Measurements from ENCODE around the gene SCT.
"Not testable (repeated sequence)": the region's sequence is repeated elsewhere in the genome, so short reads cannot be mapped to it uniquely, and the experiment has no call there.

The SCT gene

GRCh38 chr11:654444-654843 lies 27.5 kb upstream of the SCT start:
- peaks cover 32 to 45% of the 10 kb centered on the region in 2 donors for H3K36me3 Mint-ChIP-seq
- not testable (repeated sequence) for H3K4me1 Mint-ChIP-seq; H3K27ac Mint-ChIP-seq; H3K9me3 Mint-ChIP-seq; ATAC-seq (replicated peaks); DNase-seq; H3K27me3 Mint-ChIP-seq; H3K4me3 Mint-ChIP-seq

- Mint-ChIP-seq H3K36me3 (peaks cover 34 to 48% of the 10 kb centered on the region in 2 donors), H3K27me3 (no peaks in the 10 kb centered on the region), H3K4me3 (no peak overlapping the region), H3K9me3 (no peaks in the 10 kb centered on the region), H3K4me1 (no peaks in the 10 kb centered on the region), H3K27ac (no peak overlapping the region)
- no peak for DNase-seq
- ATAC-seq (replicated peaks) = no peak
These were observed 26.9 kb upstream of the SCT start for GRCh38 chr11:653837-654236.

- DNase-seq; H3K9me3 Mint-ChIP-seq; H3K4me1 Mint-ChIP-seq; H3K27me3 Mint-ChIP-seq; H3K27ac Mint-ChIP-seq; ATAC-seq (replicated peaks); H3K4me3 Mint-ChIP-seq: not testable (repeated sequence)
- peaks cover 31 to 52% of the 10 kb centered on the region in 2 donors for H3K36me3 Mint-ChIP-seq
These were observed 26.2 kb upstream of the SCT start for GRCh38 chr11:653136-653535.

- DNase-seq (no peak), ATAC-seq (replicated peaks) (no peak)
- Mint-ChIP-seq H3K27me3 (no peaks in the 10 kb centered on the region), H3K27ac (no peak overlapping the region), H3K4me3 (no peak overlapping the region), H3K4me1 (peaks cover 0 to 11% of the 10 kb centered on the region in 2 donors), H3K9me3 (no peaks in the 10 kb centered on the region), H3K36me3 (peaks cover 27 to 55% of the 10 kb centered on the region in 2 donors)
These were observed 23.5 kb upstream of the SCT start for GRCh38 chr11:650482-650881.

- H3K27me3 Mint-ChIP-seq; H3K4me3 Mint-ChIP-seq; ATAC-seq (replicated peaks); DNase-seq; H3K9me3 Mint-ChIP-seq: not testable (repeated sequence)
- peak overlapping the region; percentile 42 for H3K27ac Mint-ChIP-seq
- peaks cover 19 to 44% of the 10 kb centered on the region in 2 donors for H3K36me3 Mint-ChIP-seq
- peaks cover 0 to 11% of the 10 kb centered on the region in 2 donors for H3K4me1 Mint-ChIP-seq
These were observed 20.7 kb upstream of the SCT start for GRCh38 chr11:647672-648158.

- Mint-ChIP-seq H3K27me3 (no peaks in the 10 kb centered on the region), H3K27ac (no peak overlapping the region), H3K36me3 (peaks cover 16 to 36% of the 10 kb centered on the region in 2 donors), H3K4me1 (peaks cover 0 to 11% of the 10 kb centered on the region in 2 donors), H3K9me3 (no peaks in the 10 kb centered on the region), H3K4me3 (no peak overlapping the region)
- DNase-seq = no peak
- no peak for ATAC-seq (replicated peaks)
These were observed 19.2 kb upstream of the SCT start for GRCh38 chr11:646214-646613.

- Mint-ChIP-seq H3K27me3 (peaks cover under 1 to 2% of the 10 kb centered on the region in 2 donors), H3K4me1 (peaks cover 2 to 14% of the 10 kb centered on the region in 2 donors), H3K9me3 (no peaks in the 10 kb centered on the region), H3K27ac (no peak overlapping the region), H3K4me3 (no peak overlapping the region), H3K36me3 (peaks cover 16 to 37% of the 10 kb centered on the region in 2 donors)
- DNase-seq (no peak), ATAC-seq (replicated peaks) (no peak)
These were observed 18.6 kb upstream of the SCT start for GRCh38 chr11:645536-645935.

GRCh38 chr11:643849-644738 lies 17.1 kb upstream of the SCT start:
- Mint-ChIP-seq H3K27ac (no peak overlapping the region), H3K36me3 (peaks cover 16 to 34% of the 10 kb centered on the region in 2 donors)
- no peak for DNase-seq

GRCh38 chr11:643366-643765 lies 16.4 kb upstream of the SCT start:
- H3K4me3 Mint-ChIP-seq = no peak overlapping the region
- H3K27me3 Mint-ChIP-seq = peaks cover 12 to 14% of the 10 kb centered on the region in 2 donors
- ATAC-seq (replicated peaks) (no peak), DNase-seq (no peak)
- no peak overlapping the region for H3K27ac Mint-ChIP-seq
- H3K4me1 Mint-ChIP-seq = peaks cover 5 to 19% of the 10 kb centered on the region in 2 donors
- peaks cover 14 to 28% of the 10 kb centered on the region in 2 donors for H3K36me3 Mint-ChIP-seq
- no peaks in the 10 kb centered on the region for H3K9me3 Mint-ChIP-seq

More at GRCh38 chr11:643849-644738, 17.1 kb upstream of the SCT start:
- peaks cover 5 to 19% of the 10 kb centered on the region in 2 donors for H3K4me1 Mint-ChIP-seq
- ATAC-seq (replicated peaks) = no peak
- no peak overlapping the region for H3K4me3 Mint-ChIP-seq
- H3K27me3 Mint-ChIP-seq = peaks cover 5 to 8% of the 10 kb centered on the region in 2 donors
- no peaks in the 10 kb centered on the region for H3K9me3 Mint-ChIP-seq

GRCh38 chr11:641806-642370 lies 14.9 kb upstream of the SCT start:
- H3K4me1 Mint-ChIP-seq = peaks cover 10 to 22% of the 10 kb centered on the region in 2 donors
- DNase-seq = no peak
- H3K4me3 Mint-ChIP-seq = no peak overlapping the region
- H3K27me3 Mint-ChIP-seq = peaks cover 21 to 27% of the 10 kb centered on the region in 2 donors
- H3K27ac Mint-ChIP-seq = peak overlapping the region; percentile 56
- no peaks in the 10 kb centered on the region for H3K9me3 Mint-ChIP-seq
- peaks cover 12 to 26% of the 10 kb centered on the region in 2 donors for H3K36me3 Mint-ChIP-seq
- no peak for ATAC-seq (replicated peaks)

GRCh38 chr11:640021-640706 lies 13.2 kb upstream of the SCT start:
- peak overlapping the region; percentile 71 to 78 for H3K4me3 Mint-ChIP-seq
- H3K36me3 Mint-ChIP-seq = peaks cover 12 to 16% of the 10 kb centered on the region in 2 donors
- H3K4me1 Mint-ChIP-seq = peaks cover 10 to 16% of the 10 kb centered on the region in 2 donors
- DNase-seq (no peak), ATAC-seq (replicated peaks) (peak; percentile 61 to 66)
- peak overlapping the region; percentile 88 for H3K27ac Mint-ChIP-seq
- H3K27me3 Mint-ChIP-seq = peaks cover 28 to 42% of the 10 kb centered on the region in 2 donors
- H3K9me3 Mint-ChIP-seq = no peaks in the 10 kb centered on the region

- H3K4me3 Mint-ChIP-seq = peak overlapping the region; percentile 29 to 30
- no peak overlapping the region for H3K27ac Mint-ChIP-seq
- DNase-seq = no peak
- H3K9me3 Mint-ChIP-seq = no peaks in the 10 kb centered on the region
- H3K27me3 Mint-ChIP-seq = peaks cover 28 to 42% of the 10 kb centered on the region in 2 donors
- H3K4me1 Mint-ChIP-seq = peaks cover 10 to 16% of the 10 kb centered on the region in 2 donors
- peak; percentile 8 to 15 for ATAC-seq (replicated peaks)
- peaks cover 12 to 16% of the 10 kb centered on the region in 2 donors for H3K36me3 Mint-ChIP-seq
These were observed 12.5 kb upstream of the SCT start for GRCh38 chr11:639332-639955.

- H3K36me3 Mint-ChIP-seq = peaks cover 12 to 16% of the 10 kb centered on the region in 2 donors
- H3K4me3 Mint-ChIP-seq = peak overlapping the region; percentile 11 to 18
- DNase-seq = no peak
- no peak overlapping the region for H3K27ac Mint-ChIP-seq
- H3K9me3 Mint-ChIP-seq = no peaks in the 10 kb centered on the region
- H3K27me3 Mint-ChIP-seq = peaks cover 28 to 42% of the 10 kb centered on the region in 2 donors
- H3K4me1 Mint-ChIP-seq = peaks cover 10 to 16% of the 10 kb centered on the region in 2 donors
- no peak for ATAC-seq (replicated peaks)
These were observed 11.8 kb upstream of the SCT start for GRCh38 chr11:638631-639331.

Data from stimulated activated naive B cell treated with anti-CD40 and anti-IgM and Interleukin-4, amounts not matched to agents 10 μg/mL and 1 μg/mL and 100 μg/mL, for 72 hours (primary cell).